A673 (cell line): ENCODE data around the gene HYCC2. TPM values are rescaled to one million over a fixed set of nuclear protein-coding genes. Genes with fewer than 3 reads are reported as not detected.

Experiments used
- BruUV-seq: library from RNA; stranded (reverse); fragments of 400-500 nt; replicated peaks from 2 replicates; lab custom pipeline; 2021; lab: Mats Ljungman, UMichigan
- CTCF ChIA-PET: fragments of 300-600 bp; sonication (Branson Sonifier 250); formaldehyde crosslinking; loops from one replicate; lab custom pipeline; 2022; ENCODE audit warnings: antibody characterized with exemption; lab: Charles Lee
- POLR2A ChIA-PET: fragments of 300-600 bp; sonication (Branson Sonifier 250); formaldehyde crosslinking; loops from one replicate; lab custom pipeline; 2022; ENCODE audit warnings: antibody characterized with exemption; ENCODE audit not compliant: low non-redundant PET; lab: Charles Lee
- DNase-seq: peaks from one replicate; pipeline ENCODE4 v3.0.0-alpha.2; 2015; ENCODE audit warnings: low spot score
- H3K27ac ChIP-seq: fragments of 200-600 bp; sonication (generic); 2 replicates; pipeline ENCODE4 v1.5.1; 2016; ENCODE audit warnings: mixed run types, low read depth, mild to moderate bottlenecking, mixed read lengths, antibody characterized with exemption, low read length; ENCODE audit not compliant: poor library complexity, severe bottlenecking
- H3K27me3 ChIP-seq: fragments of 200-600 bp; sonication (generic); replicated peaks from 2 replicates; pipeline ENCODE4 v1.6.1; 2017; ENCODE audit warnings: mixed run types, low read depth, mild to moderate bottlenecking, mixed read lengths, antibody characterized with exemption, low read length; ENCODE audit not compliant: insufficient read depth, poor library complexity
- H3K36me3 ChIP-seq: fragments of 200-600 bp; sonication (generic); 2 replicates; pipeline ENCODE4 v1.6.1; 2016; ENCODE audit warnings: mixed run types, mild to moderate bottlenecking, mixed read lengths, antibody characterized with exemption, low read length; ENCODE audit not compliant: insufficient read depth, poor library complexity, severe bottlenecking
- H3K4me1 ChIP-seq: fragments of 200-600 bp; sonication (generic); 2 replicates; pipeline ENCODE4 v1.6.1; 2017; ENCODE audit warnings: mixed run types, mild to moderate bottlenecking, mixed read lengths, antibody characterized with exemption, low read length; ENCODE audit not compliant: insufficient read depth, poor library complexity, severe bottlenecking
- H3K4me3 ChIP-seq: fragments of 200-600 bp; sonication (generic); 2 replicates; pipeline ENCODE4 v1.5.1; 2016; ENCODE audit warnings: low read depth, mixed run types, mild to moderate bottlenecking, mixed read lengths, low read length; ENCODE audit not compliant: poor library complexity, severe bottlenecking
- H3K9me3 ChIP-seq: fragments of 200-600 bp; sonication (generic); 2 replicates; pipeline ENCODE4 v1.6.1; 2016; ENCODE audit warnings: mixed run types, low read depth, mild to moderate bottlenecking, mixed read lengths, antibody characterized with exemption, low read length; ENCODE audit not compliant: poor library complexity, severe bottlenecking
- EZH2 ChIP-seq: fragments of 200-600 bp; sonication (generic); IDR thresholded peaks from 2 replicates; pipeline ENCODE4 v1.6.1; 2017; ENCODE audit warnings: borderline replicate concordance, low read depth, mild to moderate bottlenecking, mixed read lengths, antibody characterized with exemption, low read length; ENCODE audit not compliant: poor library complexity, severe bottlenecking
- intact Hi-C: fragments of 100-400 bp; cut with micrococcal nuclease; formaldehyde crosslinking; loops from one replicate; pipeline ENCODE4 v1.10.0; 2022; ENCODE audit not compliant: unreplicated experiment
- total RNA-seq: library from RNA; stranded (reverse); gene quantifications from 2 replicates; pipeline ENCODE4 v1.2.3, GENCODE V29; 2021
- TF ChIP-seq, protein P1 (sequence below): fragments of 300-800, 200-600 bp; sonication (generic); conservative IDR thresholded peaks from 2 replicates; pipeline ENCODE4 v1.5.1; 2017; ENCODE audit warnings: low read depth, mild to moderate bottlenecking, antibody characterized with exemption, low read length, moderate library complexity, mixed read lengths

Gene HYCC2
- total RNA-seq, 1 experiment from 2014 or later = 18.4 TPM

DNA sequence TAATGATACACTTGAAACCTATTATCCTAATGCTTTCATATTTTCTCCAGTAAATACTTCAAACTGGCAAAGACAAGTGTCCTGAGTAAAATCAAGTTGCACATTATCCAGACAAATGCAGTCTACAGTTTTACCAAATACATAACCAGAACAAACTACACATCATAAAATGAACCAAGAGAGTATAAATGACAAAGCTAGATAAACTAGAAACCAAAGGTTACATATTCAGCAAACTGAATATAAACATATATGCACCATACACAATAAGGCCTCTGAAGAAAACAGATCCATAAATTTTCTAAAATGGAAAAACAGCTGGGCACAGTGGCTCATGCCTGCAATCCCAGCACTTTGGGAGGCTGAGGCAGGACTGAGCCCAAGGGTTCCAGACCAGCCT lies 47.0 kb downstream of the HYCC2 start:
- ChIA-PET POLR2A (no interaction called here), CTCF (no interaction called here)
- Histone ChIP-seq H3K4me1 (no peaks in the 10 kb centered on the region), H3K27ac (no peak overlapping the region), H3K36me3 (no peaks in the 10 kb centered on the region), H3K4me3 (no peak overlapping the region), H3K27me3 (no peaks in the 10 kb centered on the region), H3K9me3 (no peaks in the 10 kb centered on the region)
- no TSS peak for BruUV-seq
- intact Hi-C loops = no loop called here
- TF ChIP-seq EZH2 = no peak
- TF ChIP-seq, protein P1, sequence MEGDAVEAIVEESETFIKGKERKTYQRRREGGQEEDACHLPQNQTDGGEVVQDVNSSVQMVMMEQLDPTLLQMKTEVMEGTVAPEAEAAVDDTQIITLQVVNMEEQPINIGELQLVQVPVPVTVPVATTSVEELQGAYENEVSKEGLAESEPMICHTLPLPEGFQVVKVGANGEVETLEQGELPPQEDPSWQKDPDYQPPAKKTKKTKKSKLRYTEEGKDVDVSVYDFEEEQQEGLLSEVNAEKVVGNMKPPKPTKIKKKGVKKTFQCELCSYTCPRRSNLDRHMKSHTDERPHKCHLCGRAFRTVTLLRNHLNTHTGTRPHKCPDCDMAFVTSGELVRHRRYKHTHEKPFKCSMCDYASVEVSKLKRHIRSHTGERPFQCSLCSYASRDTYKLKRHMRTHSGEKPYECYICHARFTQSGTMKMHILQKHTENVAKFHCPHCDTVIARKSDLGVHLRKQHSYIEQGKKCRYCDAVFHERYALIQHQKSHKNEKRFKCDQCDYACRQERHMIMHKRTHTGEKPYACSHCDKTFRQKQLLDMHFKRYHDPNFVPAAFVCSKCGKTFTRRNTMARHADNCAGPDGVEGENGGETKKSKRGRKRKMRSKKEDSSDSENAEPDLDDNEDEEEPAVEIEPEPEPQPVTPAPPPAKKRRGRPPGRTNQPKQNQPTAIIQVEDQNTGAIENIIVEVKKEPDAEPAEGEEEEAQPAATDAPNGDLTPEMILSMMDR = no peak
- no peak for DNase-seq

DNA sequence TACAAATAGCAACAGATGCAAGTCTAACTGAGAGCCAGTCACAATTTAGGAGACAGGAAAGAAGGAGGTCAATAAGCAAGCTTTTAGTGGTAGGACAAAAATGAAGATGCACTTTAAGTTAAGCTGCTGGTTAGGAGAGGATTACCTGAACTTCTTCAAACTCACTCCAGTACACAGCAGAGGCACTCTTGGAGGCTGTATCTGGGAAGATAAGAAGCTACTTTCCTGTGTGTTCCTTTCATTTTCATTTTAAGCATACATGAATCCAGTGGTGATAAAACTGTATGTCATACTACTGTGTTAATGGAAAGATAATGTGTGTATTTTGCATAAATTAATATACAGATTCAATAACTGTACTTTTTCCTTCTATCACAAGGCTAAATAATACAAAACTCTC lies 49.6 kb downstream of the HYCC2 start:
- BruUV-seq = no TSS peak
- CTCF ChIA-PET = no interaction called here

More for the DNA sequence above, 49.6 kb downstream of the HYCC2 start:
- no peaks in the 10 kb centered on the region for H3K36me3 ChIP-seq
- POLR2A ChIA-PET = no interaction called here
- no peak for DNase-seq
- H3K27me3 ChIP-seq = no peaks in the 10 kb centered on the region
- H3K9me3 ChIP-seq = no peaks in the 10 kb centered on the region
- no peaks in the 10 kb centered on the region for H3K4me1 ChIP-seq
- TF ChIP-seq, protein P1 = no peak
- no peak for TF ChIP-seq EZH2
- intact Hi-C loops = no loop called here
- H3K27ac ChIP-seq = no peak overlapping the region
- H3K4me3 ChIP-seq = no peak overlapping the region

Other genes with a start within 250 kb of the HYCC2 start
- gene CLK1, start 207.0 kb downstream of the HYCC2 start, total RNA-seq = 69.6 and 73.3 TPM in 2 replicates
- 37.2 and 48.3 TPM in 2 replicates for gene PPIL3, start 182.6 kb downstream of the HYCC2 start, total RNA-seq
- gene NIF3L1, start 182.3 kb downstream of the HYCC2 start, total RNA-seq = 56.4 and 56.7 TPM in 2 replicates
- gene ORC2, start 108.0 kb downstream of the HYCC2 start, total RNA-seq = 48.6 and 56.0 TPM in 2 replicates
- gene NDUFB3, start 330 bp upstream of the HYCC2 start, total RNA-seq = 119 and 120 TPM in 2 replicates
- 55.1 and 57.5 TPM in 2 replicates for gene CFLAR, start 44.5 kb upstream of the HYCC2 start, total RNA-seq
- 0.85 and 1.2 TPM in 2 replicates for gene CASP10, start 111.5 kb upstream of the HYCC2 start, total RNA-seq
- gene CASP8, start 188.9 kb upstream of the HYCC2 start, total RNA-seq = 17.9 and 28.4 TPM in 2 replicates